ENCODE data around the gene OR2B6. TPM values are rescaled to one million over a fixed set of nuclear protein-coding genes. Genes with fewer than 3 reads are reported as not detected.
"Not testable (repeated sequence)": the region's sequence is repeated elsewhere in the genome, so short reads cannot be mapped to it uniquely, and the experiment has no call there.

OR2B6 gene
- not detected in 2 replicates for total RNA-seq

GRCh38 chr6:27956941-27957340 is at the start of gene OR2B6:
Gene OR2B6 (plus strand): TSS chr6:27957241. CDS start chr6:27957241, 0 bp downstream.
- H3K4me1 Mint-ChIP-seq (ENCODE audit: low read depth), result no peaks in the 10 kb centered on the region
- H3K9me3 Mint-ChIP-seq, result no peaks in the 10 kb centered on the region
- no peak for DNase-seq (ENCODE audit: low spot score)
- H3K27me3 Mint-ChIP-seq (ENCODE audit: insufficient read depth), result peaks cover 22% of the 10 kb centered on the region
- intact Hi-C loops (cut with micrococcal nuclease), result no loop called here
- H3K36me3 Mint-ChIP-seq (ENCODE audit: low read depth), result no peaks in the 10 kb centered on the region
- H3K27ac Mint-ChIP-seq, result no peak within 1 kb of the TSS
- H3K4me3 Mint-ChIP-seq, result no peak within 1 kb of the TSS

- DNase-seq (ENCODE audit: low spot score), result no peak
- Mint-ChIP-seq H3K27me3 (ENCODE audit: insufficient read depth) (peaks cover 28% of the 10 kb centered on the region), H3K4me3 (no peak overlapping the region), H3K27ac (no peak overlapping the region), H3K36me3 (ENCODE audit: low read depth) (no peaks in the 10 kb centered on the region), H3K4me1 (ENCODE audit: low read depth) (no peaks in the 10 kb centered on the region), H3K9me3 (no peaks in the 10 kb centered on the region)
- intact Hi-C loops (cut with micrococcal nuclease), result loop anchor here (10.0 kb wide), 2 partner anchors 303 to 777 kb away; no protein-coding TSS in a partner anchor
Observed at GRCh38 chr6:27908017-27908416, 49.0 kb upstream of the OR2B6 start.

- Mint-ChIP-seq H3K4me3 (no peak within 1 kb of the TSS), H3K36me3 (ENCODE audit: low read depth) (no peaks in the 10 kb centered on the region), H3K27ac (no peak within 1 kb of the TSS), H3K9me3 (no peaks in the 10 kb centered on the region), H3K27me3 (ENCODE audit: insufficient read depth) (peaks cover 18% of the 10 kb centered on the region), H3K4me1 (ENCODE audit: low read depth) (no peaks in the 10 kb centered on the region)
- DNase-seq (ENCODE audit: low spot score), result no peak
- intact Hi-C loops (cut with micrococcal nuclease), result no loop called here
Observed at GRCh38 chr6:27911956-27912446, 45.0 kb upstream of the OR2B6 start, which contains the start of gene OR2B2. Gene OR2B2 (minus strand): TSS chr6:27912396. CDS start chr6:27912319, 77 bp downstream.

GRCh38 chr6:27922949-27923348 is 34.1 kb upstream of the OR2B6 start:
- DNase-seq (ENCODE audit: low spot score), result no peak
- peaks cover 23% of the 10 kb centered on the region for H3K27me3 Mint-ChIP-seq (ENCODE audit: insufficient read depth)

GRCh38 chr6:27924179-27924578 is 32.9 kb upstream of the OR2B6 start:
- H3K27ac Mint-ChIP-seq, result no peak overlapping the region
- peaks cover 23% of the 10 kb centered on the region for H3K27me3 Mint-ChIP-seq (ENCODE audit: insufficient read depth)
- H3K36me3 Mint-ChIP-seq (ENCODE audit: low read depth), result no peaks in the 10 kb centered on the region
- H3K4me1 Mint-ChIP-seq (ENCODE audit: low read depth), result no peaks in the 10 kb centered on the region
- DNase-seq (ENCODE audit: low spot score), result no peak
- intact Hi-C loops (cut with micrococcal nuclease), result no loop called here
- H3K9me3 Mint-ChIP-seq, result no peaks in the 10 kb centered on the region
- H3K4me3 Mint-ChIP-seq, result no peak overlapping the region

More at GRCh38 chr6:27922949-27923348, 34.1 kb upstream of the OR2B6 start:
- H3K36me3 Mint-ChIP-seq (ENCODE audit: low read depth), result no peaks in the 10 kb centered on the region
- intact Hi-C loops (cut with micrococcal nuclease), result no loop called here
- H3K4me1 Mint-ChIP-seq (ENCODE audit: low read depth), result no peaks in the 10 kb centered on the region
- no peaks in the 10 kb centered on the region for H3K9me3 Mint-ChIP-seq
- H3K4me3 Mint-ChIP-seq, result no peak overlapping the region
- H3K27ac Mint-ChIP-seq, result no peak overlapping the region

DNA sequence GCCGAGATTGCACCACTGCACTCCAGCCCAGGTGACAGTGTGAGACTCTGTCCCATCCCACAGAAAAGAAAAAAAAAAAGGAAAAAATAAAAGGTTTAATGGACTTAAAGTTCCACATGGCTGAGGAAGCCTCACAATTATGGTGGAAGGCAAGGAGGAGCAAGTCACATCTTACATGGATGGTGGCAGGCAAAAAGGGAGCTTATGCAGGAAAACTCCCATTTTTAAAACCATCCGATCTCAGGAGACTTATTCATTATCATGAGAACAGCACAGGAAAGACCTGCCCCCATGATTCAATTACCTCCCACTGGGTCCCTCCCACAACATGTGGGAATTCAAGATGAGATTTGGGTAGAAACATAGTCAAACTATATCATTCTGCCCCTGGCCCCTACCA is 29.0 kb upstream of the OR2B6 start:
- H3K27ac Mint-ChIP-seq; intact Hi-C loops (cut with micrococcal nuclease); H3K9me3 Mint-ChIP-seq; H3K36me3 Mint-ChIP-seq (ENCODE audit: low read depth); H3K4me1 Mint-ChIP-seq (ENCODE audit: low read depth); H3K4me3 Mint-ChIP-seq; DNase-seq (ENCODE audit: low spot score): not testable (repeated sequence)
- H3K27me3 Mint-ChIP-seq (ENCODE audit: insufficient read depth), result peaks cover 15% of the 10 kb centered on the region

DNA sequence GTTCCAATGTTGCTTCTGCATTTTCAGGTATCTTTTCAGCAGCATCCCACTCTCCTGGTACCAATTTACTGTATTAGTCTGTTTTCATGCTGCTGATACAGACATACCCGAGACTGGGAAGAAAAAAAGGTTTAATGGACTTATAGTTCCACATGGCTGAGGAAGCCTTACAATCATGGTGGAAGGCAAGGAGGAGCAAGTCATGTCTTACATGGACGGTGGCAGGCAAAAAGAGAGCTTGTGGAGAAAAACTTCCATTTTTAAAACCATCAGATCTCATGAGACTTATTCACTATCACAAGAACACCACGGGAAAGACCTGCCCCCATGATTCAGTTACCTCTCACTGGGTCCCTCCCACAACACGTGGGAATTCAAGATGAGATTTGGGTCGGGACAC is 27.1 kb upstream of the OR2B6 start:
- H3K27ac Mint-ChIP-seq; H3K4me3 Mint-ChIP-seq; H3K9me3 Mint-ChIP-seq; H3K36me3 Mint-ChIP-seq (ENCODE audit: low read depth); H3K4me1 Mint-ChIP-seq (ENCODE audit: low read depth); intact Hi-C loops (cut with micrococcal nuclease); DNase-seq (ENCODE audit: low spot score): not testable (repeated sequence)
- peaks cover 14% of the 10 kb centered on the region for H3K27me3 Mint-ChIP-seq (ENCODE audit: insufficient read depth)

GRCh38 chr6:27931209-27931608 is 25.8 kb upstream of the OR2B6 start:
- Mint-ChIP-seq H3K9me3 (no peaks in the 10 kb centered on the region), H3K4me1 (ENCODE audit: low read depth) (no peaks in the 10 kb centered on the region)

GRCh38 chr6:27940766-27941165 is 16.3 kb upstream of the OR2B6 start:
- H3K36me3 Mint-ChIP-seq (ENCODE audit: low read depth), result no peaks in the 10 kb centered on the region
- H3K27ac Mint-ChIP-seq, result no peak overlapping the region
- no peaks in the 10 kb centered on the region for H3K9me3 Mint-ChIP-seq
- H3K4me1 Mint-ChIP-seq (ENCODE audit: low read depth), result no peaks in the 10 kb centered on the region
- H3K27me3 Mint-ChIP-seq (ENCODE audit: insufficient read depth), result peaks cover 13% of the 10 kb centered on the region
- DNase-seq (ENCODE audit: low spot score), result no peak
- intact Hi-C loops (cut with micrococcal nuclease), result no loop called here
- no peak overlapping the region for H3K4me3 Mint-ChIP-seq

More at GRCh38 chr6:27931209-27931608, 25.8 kb upstream of the OR2B6 start:
- Mint-ChIP-seq H3K27me3 (ENCODE audit: insufficient read depth) (peaks cover 12% of the 10 kb centered on the region), H3K27ac (no peak overlapping the region), H3K4me3 (no peak overlapping the region), H3K36me3 (ENCODE audit: low read depth) (no peaks in the 10 kb centered on the region)
- intact Hi-C loops (cut with micrococcal nuclease), result no loop called here
- DNase-seq (ENCODE audit: low spot score), result no peak

DNA sequence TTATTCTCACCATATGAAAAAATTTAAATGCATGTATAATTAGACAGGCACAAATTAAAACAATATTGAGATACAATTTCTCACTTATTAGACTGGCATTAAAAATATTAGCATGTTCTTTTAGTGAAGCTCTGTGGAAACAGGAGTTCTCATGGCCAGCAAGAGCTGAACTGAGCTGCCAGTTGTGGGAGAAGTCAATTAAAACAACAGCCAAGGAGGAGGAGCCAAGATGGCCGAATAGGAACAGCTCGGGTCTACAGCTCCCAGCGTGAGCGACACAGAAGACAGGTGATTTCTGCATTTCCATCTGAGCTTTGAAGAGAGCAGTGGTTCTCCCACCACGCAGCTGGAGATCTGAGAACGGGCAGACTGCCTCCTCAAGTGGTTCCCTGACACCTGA is 14.0 kb upstream of the OR2B6 start:
- H3K27ac Mint-ChIP-seq; H3K4me3 Mint-ChIP-seq; intact Hi-C loops (cut with micrococcal nuclease); H3K4me1 Mint-ChIP-seq (ENCODE audit: low read depth); H3K9me3 Mint-ChIP-seq; H3K36me3 Mint-ChIP-seq (ENCODE audit: low read depth); DNase-seq (ENCODE audit: low spot score): not testable (repeated sequence)
- H3K27me3 Mint-ChIP-seq (ENCODE audit: insufficient read depth), result peaks cover 15% of the 10 kb centered on the region

DNA sequence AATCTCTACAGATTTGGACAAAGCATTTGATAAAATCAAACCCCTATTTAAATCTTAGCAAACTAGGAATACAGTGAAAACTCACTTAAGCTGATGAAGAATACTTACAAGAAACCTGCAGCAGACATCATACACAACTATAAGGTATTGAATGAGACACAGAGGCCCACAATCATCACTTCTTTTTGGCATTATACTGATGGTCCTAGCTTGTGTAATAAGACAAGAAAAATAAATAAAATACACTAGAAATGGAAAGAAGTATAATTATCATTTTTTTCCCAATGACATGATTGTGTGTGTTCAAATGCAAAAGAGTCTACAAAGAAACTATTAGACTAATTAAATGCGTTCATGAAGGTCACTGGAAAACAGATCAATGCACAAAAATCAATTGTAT is 8.8 kb upstream of the OR2B6 start:
- no peak for DNase-seq (ENCODE audit: low spot score)
- Mint-ChIP-seq H3K27me3 (ENCODE audit: insufficient read depth) (peaks cover 17% of the 10 kb centered on the region), H3K27ac (no peak overlapping the region), H3K9me3 (no peaks in the 10 kb centered on the region), H3K4me1 (ENCODE audit: low read depth) (no peaks in the 10 kb centered on the region), H3K4me3 (no peak overlapping the region), H3K36me3 (ENCODE audit: low read depth) (no peaks in the 10 kb centered on the region)
- intact Hi-C loops (cut with micrococcal nuclease), result no loop called here

- Mint-ChIP-seq H3K27me3 (ENCODE audit: insufficient read depth) (peaks cover 22% of the 10 kb centered on the region), H3K4me1 (ENCODE audit: low read depth) (no peaks in the 10 kb centered on the region), H3K36me3 (ENCODE audit: low read depth) (no peaks in the 10 kb centered on the region), H3K27ac (no peak overlapping the region), H3K4me3 (no peak overlapping the region), H3K9me3 (no peaks in the 10 kb centered on the region)
- no peak for DNase-seq (ENCODE audit: low spot score)
- intact Hi-C loops (cut with micrococcal nuclease), result no loop called here
Observed at GRCh38 chr6:27951040-27951439, 6.0 kb upstream of the OR2B6 start.

DNA sequence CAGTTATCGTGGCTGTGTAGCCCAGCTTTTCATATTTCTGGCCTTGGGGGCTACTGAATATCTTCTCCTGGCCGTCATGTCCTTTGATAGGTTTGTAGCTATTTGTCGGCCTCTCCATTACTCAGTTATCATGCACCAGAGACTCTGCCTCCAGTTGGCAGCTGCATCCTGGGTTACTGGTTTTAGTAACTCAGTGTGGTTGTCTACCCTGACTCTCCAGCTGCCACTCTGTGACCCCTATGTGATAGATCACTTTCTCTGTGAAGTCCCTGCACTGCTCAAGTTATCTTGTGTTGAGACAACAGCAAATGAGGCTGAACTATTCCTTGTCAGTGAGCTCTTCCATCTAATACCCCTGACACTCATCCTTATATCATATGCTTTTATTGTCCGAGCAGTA is 475 bp downstream of the OR2B6 start:
- Mint-ChIP-seq H3K27ac (no peak overlapping the region), H3K4me3 (no peak overlapping the region), H3K9me3 (no peaks in the 10 kb centered on the region), H3K4me1 (ENCODE audit: low read depth) (no peaks in the 10 kb centered on the region), H3K36me3 (ENCODE audit: low read depth) (no peaks in the 10 kb centered on the region), H3K27me3 (ENCODE audit: insufficient read depth) (peaks cover 21% of the 10 kb centered on the region)
- DNase-seq (ENCODE audit: low spot score), result no peak
- intact Hi-C loops (cut with micrococcal nuclease), result no loop called here

- no peak for DNase-seq (ENCODE audit: low spot score)
- no peak overlapping the region for H3K27ac Mint-ChIP-seq
- peaks cover 4% of the 10 kb centered on the region for H3K9me3 Mint-ChIP-seq
- H3K4me1 Mint-ChIP-seq (ENCODE audit: low read depth), result no peaks in the 10 kb centered on the region
- intact Hi-C loops (cut with micrococcal nuclease), result no loop called here
- H3K36me3 Mint-ChIP-seq (ENCODE audit: low read depth), result no peaks in the 10 kb centered on the region
- no peak overlapping the region for H3K4me3 Mint-ChIP-seq
- H3K27me3 Mint-ChIP-seq (ENCODE audit: insufficient read depth), result peaks cover 9% of the 10 kb centered on the region
Observed at GRCh38 chr6:27962506-27962905, 5.5 kb downstream of the OR2B6 start.

Data from activated T-helper 1 cell treated with anti-CD3 and anti-CD28 coated beads, Interleukin-12 subunit alpha, Interleukin-12 subunit beta, Interleukin-2, Interleukin-4 antibody, amounts not matched to agents 30 ng/mL and 10 ng/mL and 1 ng/mL, durations not matched to agents 14 hours and 24 hours and 36 hours (primary cell).